Heart left ventricle (tissue), 16 donors: ENCODE results near the gene IWS1. TPM values are rescaled to one million over a fixed set of nuclear protein-coding genes. Genes with fewer than 3 reads are reported as not detected.
A peak's percentile ranks its signal among the peaks of the same experiment; 100 is the strongest.
"Not testable (repeated sequence)": the region's sequence is repeated elsewhere in the genome, so short reads cannot be mapped to it uniquely, and the experiment has no call there.

ENCODE experiments used
- ATAC-seq, 4 donors: fragments of 200-7000 bp; cut with Tn5 transposase; one replicate each; pipeline ENCODE4 v1.9.1; 2020 to 2022; ENCODE audit warnings: moderate library complexity in 4 of 4, mild to moderate bottlenecking in 3 of 4, moderate number of reproducible peaks in 1 of 4
- DNase-seq, 5 donors: peaks; one replicate each; pipeline ENCODE4 v3.0.0-alpha.2; 2020
- H3K27ac ChIP-seq, 12 donors: fragments of 200-600 bp; sonication (generic) in 4 of 12; one replicate each; pipeline versions ENCODE4 v1.5.0 to v1.8.0; 2016 to 2022; ENCODE audit warnings: mild to moderate bottlenecking in 2 of 12
- H3K27me3 ChIP-seq, 9 donors: fragments of 200-600 bp; sonication (generic) in 2 of 9; one replicate each; pipeline versions ENCODE4 v1.5.1 to v1.8.0; 2016 to 2022; ENCODE audit warnings: mild to moderate bottlenecking in 3 of 9
- H3K36me3 ChIP-seq, 9 donors: fragments of 200-600 bp; sonication (generic) in 2 of 9; one replicate each; pipeline versions ENCODE4 v1.5.0 to v1.8.0; 2018 to 2022; ENCODE audit warnings: mild to moderate bottlenecking in 2 of 9
- H3K4me1 ChIP-seq, 12 donors: fragments of 200-600 bp; sonication (generic) in 4 of 12; one replicate each; pipeline versions ENCODE4 v1.5.0 to v1.8.0; 2016 to 2022; ENCODE audit warnings: mild to moderate bottlenecking in 3 of 12
- H3K4me3 ChIP-seq, 12 donors: fragments of 200-600 bp; sonication (generic) in 4 of 12; one replicate each; pipeline versions ENCODE4 v1.5.0 to v1.8.0; 2017 to 2022; ENCODE audit warnings: mild to moderate bottlenecking in 9 of 12, moderate library complexity in 4 of 12
- H3K9me3 ChIP-seq, 12 donors: fragments of 200-600 bp; sonication (generic) in 4 of 12; one replicate each; pipeline versions ENCODE4 v1.5.0 to v1.8.0; 2016 to 2022; ENCODE audit warnings: mild to moderate bottlenecking in 1 of 12
- CTCF ChIP-seq, 12 donors: fragments of 200-600 bp; sonication (generic) in 4 of 12; IDR thresholded peaks; one replicate each; pipeline versions ENCODE4 v1.5.0 to v1.8.0; 2018 to 2022; ENCODE audit warnings: antibody characterized with exemption in 12 of 12, mild to moderate bottlenecking in 5 of 12
- POLR2A ChIP-seq, 2 donors: fragments of 450-650 bp; IDR thresholded peaks; one replicate each; pipeline ENCODE4 v1.6.1; 2017; ENCODE audit warnings: antibody characterized with exemption in 2 of 2, mild to moderate bottlenecking in 2 of 2, moderate library complexity in 2 of 2
- WGBS, 4 donors: extraction: QIAGEN DNeasy Blood & Tissue Kit in 2 of 4; methylation state at CpG; one replicate each; pipeline versions ENCODE4 v1.1.5 to v1.1.7; 2013 to 2018; 5-methylcytosine and 5-hydroxymethylcytosine counted together
- intact Hi-C, 10 donors: fragments of 100-400 bp; cut with DNase I; formaldehyde crosslinking; loops; one replicate each; pipeline versions ENCODE4 v1.11.1 to v1.14.2; 2022
- polyA plus RNA-seq, 2 donors: library from polyadenylated mRNA; stranded (reverse); fragments of 200-250 nt; gene quantifications; one replicate each; pipeline ENCODE4 v1.2.3, GENCODE V29; 2013
- total RNA-seq, 9 donors: library from RNA; depleted of rRNA in 2 of 9; stranded (reverse); fragments of >200 nt in 2 of 9; fragmentation: NEBNext Ultra II Directional in 3 of 9; extraction: Animal tissue kit (Norgen Biotek cat#: 25700) in 3 of 9; gene quantifications; one replicate each; pipeline versions ENCODE4 v1.1.0 to v1.2.4, GENCODE V29; 2016 to 2023
- donor health status: ischemic (EF 13 %, LVEDD 7.1; RV severe dilation, severe dysfunction).
- donor health status: healthy with polysubstance abuse.
- donor health status: DM: no; HTN: yes; CAD: no.
- donor health status: DM: no; HTN: no; CAD: no.
- donor health status: ischemic (EF 25% LVEDD 6.9; RV normal size, moderate dysfunction).
- donor health status: ischemic (EF 25% LVEDD 5.7; RV mildly dilated, moderate dysfunction).
- donor health status: healthy.
- donor health status: DM: yes; HTN: yes; CAD: no.
- donor health status: ischemic (EF 35%, LVEDD 5.7; RV mildly dilated, moderate dysfunction).
- donor health status: nonischemic (EF 11% LVEDD 7.7; RV severe dilation, severe dysfunction).
- donor health status: DM: yes; HTN: yes; CAD: no.
- donor health status: PGD.
- donor health status: ischemic (EF 29% LVEDD 5.4; RV normal size, mild dysfunction).
- donor health status: nonischemic (EF 23%, LVEDD 6.1; RV moderate dilation, normal function).

IWS1 gene
- total and polyA plus RNA-seq, 11 donors, result 37.6 to 62.2 (median 46.5) TPM

- no peak for DNase-seq
- Histone ChIP-seq H3K27ac (no peak overlapping the region), H3K36me3 (no peaks in the 10 kb centered on the region), H3K27me3 (peaks cover 0 to 8% (median 0%) of the 10 kb centered on the region in 9 donors), H3K4me3 (no peak overlapping the region), H3K4me1 (peaks cover 0 to 7% (median 5%) of the 10 kb centered on the region in 12 donors), H3K9me3 (peaks cover 0 to 9% (median 0%) of the 10 kb centered on the region in 12 donors)
- ATAC-seq, result no peak
- intact Hi-C loops, result loop anchor here in 1 of 10 donors (5.0 kb wide), 1 partner anchor 51 kb away; no protein-coding TSS in a partner anchor
- TF ChIP-seq POLR2A (IDR thresholded peaks at IDR 0.05) (no peak), CTCF (IDR thresholded peaks at IDR 0.05) (peak in 1 of 12 donors; percentile 6)
- WGBS, 4 donors, result 58 to 90% (median 63%) methylated on average over 3 to 4 of the region's 4 CpGs
Measured at GRCh38 chr2:127531221-127531648, 4.9 kb upstream of the IWS1 start.

- H3K4me1 ChIP-seq, result peaks cover 0 to 9% (median 6%) of the 10 kb centered on the region in 12 donors
- TF ChIP-seq POLR2A (IDR thresholded peaks at IDR 0.05), result no peak
- TF ChIP-seq CTCF (IDR thresholded peaks at IDR 0.05), result no peak
- no peaks in the 10 kb centered on the region for H3K36me3 ChIP-seq
- peaks cover 0 to 3% (median 0%) of the 10 kb centered on the region in 9 donors for H3K27me3 ChIP-seq
- H3K4me3 ChIP-seq, result no peak overlapping the region
- ATAC-seq (no peak), DNase-seq (no peak)
- intact Hi-C loops, result loop anchor here in 1 of 10 donors (5.0 kb wide), 1 partner anchor 52 kb away; no protein-coding TSS in a partner anchor
- no peak overlapping the region for H3K27ac ChIP-seq
- WGBS, 4 donors, result 85 to 89% (median 88%) methylated on average over 3 of the region's 3 CpGs
- peaks cover 0 to 9% (median 0%) of the 10 kb centered on the region in 12 donors for H3K9me3 ChIP-seq
Measured at GRCh38 chr2:127530245-127531140, 4.2 kb upstream of the IWS1 start.

- ATAC-seq, H3K4me3 ChIP-seq, H3K36me3 ChIP-seq, DNase-seq, H3K9me3 ChIP-seq, H3K27ac ChIP-seq, H3K27me3 ChIP-seq: not testable (repeated sequence)
- WGBS, 4 donors, result 79 to 94% (median 89%) methylated on average over 2 of the region's 2 CpGs
- intact Hi-C loops, result loop anchor here in 5 of 10 donors (5.0 to 10.0 kb wide), 6 partner anchors 43 to 175 kb away; partner anchors contain the start of gene SFT2D3 (in 4 of the 5)
- H3K4me1 ChIP-seq, result peaks cover 0 to 19% (median 9%) of the 10 kb centered on the region in 12 donors
Measured at GRCh38 chr2:127529416-127529815, 3.1 kb upstream of the IWS1 start.

- H3K4me3 ChIP-seq, result no peak overlapping the region
- TF ChIP-seq CTCF (IDR thresholded peaks at IDR 0.05) (no peak), POLR2A (IDR thresholded peaks at IDR 0.05) (no peak)
- no peak overlapping the region for H3K27ac ChIP-seq
- intact Hi-C loops, result loop anchor here in 5 of 10 donors (5.0 to 10.0 kb wide), 6 partner anchors 44 to 176 kb away; partner anchors contain the start of gene SFT2D3 (in 4 of the 5)
- H3K4me1 ChIP-seq, result peaks cover 0 to 28% (median 12%) of the 10 kb centered on the region in 12 donors
- no peak for DNase-seq
- WGBS, 4 donors, result 55 to 65% (median 61%) methylated on average over 4 of the region's 4 CpGs
- peaks cover 0 to 9% (median 0%) of the 10 kb centered on the region in 12 donors for H3K9me3 ChIP-seq
- ATAC-seq, result no peak
- no peaks in the 10 kb centered on the region for H3K27me3 ChIP-seq
- H3K36me3 ChIP-seq, result peaks cover 0 to 6% (median 3%) of the 10 kb centered on the region in 9 donors
Measured at GRCh38 chr2:127528487-127528886, 2.2 kb upstream of the IWS1 start.
